Breast epithelium (tissue), 4 donors: ENCODE measurements around the gene ELP1. TPM values are rescaled to one million over a fixed set of nuclear protein-coding genes. Genes with fewer than 3 reads are reported as not detected.

Source experiments
- DNase-seq, 2 donors: peaks; one replicate each; pipeline ENCODE4 v3.0.0-alpha.2; 2019; ENCODE audit warnings: low spot score in 2 of 2
- H3K27ac ChIP-seq, 2 donors: fragments of 200-600 bp; sonication (generic) in 1 of 2; one replicate each; pipeline ENCODE4 v1.5.1; 2016 to 2019; ENCODE audit warnings: mild to moderate bottlenecking in 1 of 2
- H3K27me3 ChIP-seq, 2 donors: fragments of 200-600 bp; sonication (generic) in 1 of 2; one replicate each; pipeline versions ENCODE4 v1.5.1 to v1.6.0; 2017 to 2019; ENCODE audit warnings: control low read depth in 1 of 2, mild to moderate bottlenecking in 1 of 2
- H3K36me3 ChIP-seq: fragments of 200-600 bp; one replicate; pipeline ENCODE4 v1.5.1; 2019
- H3K4me1 ChIP-seq, 2 donors: fragments of 200-600 bp; sonication (generic); one replicate each; pipeline ENCODE4 v1.5.1; 2016 to 2019; ENCODE audit warnings: control low read depth in 1 of 2
- H3K4me3 ChIP-seq, 3 donors: fragments of 200-600 bp; sonication (generic); 1 replicate in 2 of 3; 2 replicates in 1 of 3; pipeline ENCODE4 v1.5.1; 2016 to 2019; ENCODE audit warnings: mild to moderate bottlenecking in 3 of 3, moderate library complexity in 2 of 3
- H3K9me3 ChIP-seq, 2 donors: fragments of 200-600 bp; sonication (generic) in 1 of 2; one replicate each; pipeline ENCODE4 v1.5.1; 2016 to 2019; ENCODE audit warnings: control low read depth in 1 of 2
- POLR2A ChIP-seq: fragments of 450-650 bp; IDR thresholded peaks from one replicate; pipeline ENCODE4 v1.6.1; 2016; ENCODE audit warnings: antibody characterized with exemption, mild to moderate bottlenecking, moderate library complexity
- POLR2AphosphoS5 ChIP-seq, 3 donors: sonication (generic); formaldehyde crosslinking; IDR thresholded peaks; one replicate each; pipeline ENCODE4 v1.6.1; 2017; ENCODE audit warnings: antibody characterized with exemption in 3 of 3
- intact Hi-C: fragments of 100-400 bp; cut with DNase I; formaldehyde crosslinking; loops from one replicate; pipeline ENCODE4 v1.15.1; 2023; ENCODE audit warnings: low total_unique reads
- total RNA-seq, 3 donors: library from RNA; depleted of rRNA; stranded (reverse); fragments of >200 nt; gene quantifications; one replicate each; pipeline ENCODE4 v1.1.0, GENCODE V29; 2016
- TF ChIP-seq, protein P1 (sequence below), 3 donors: fragments of 450-650 bp; IDR thresholded peaks; one replicate each; pipeline ENCODE4 v1.5.1; 2016 to 2017; ENCODE audit warnings: antibody characterized with exemption in 3 of 3, mild to moderate bottlenecking in 3 of 3, moderate library complexity in 3 of 3

Gene ELP1
- total RNA-seq, 3 donors from 2014 or later, result 18.2 to 27.8 (median 22.6) TPM

DNA sequence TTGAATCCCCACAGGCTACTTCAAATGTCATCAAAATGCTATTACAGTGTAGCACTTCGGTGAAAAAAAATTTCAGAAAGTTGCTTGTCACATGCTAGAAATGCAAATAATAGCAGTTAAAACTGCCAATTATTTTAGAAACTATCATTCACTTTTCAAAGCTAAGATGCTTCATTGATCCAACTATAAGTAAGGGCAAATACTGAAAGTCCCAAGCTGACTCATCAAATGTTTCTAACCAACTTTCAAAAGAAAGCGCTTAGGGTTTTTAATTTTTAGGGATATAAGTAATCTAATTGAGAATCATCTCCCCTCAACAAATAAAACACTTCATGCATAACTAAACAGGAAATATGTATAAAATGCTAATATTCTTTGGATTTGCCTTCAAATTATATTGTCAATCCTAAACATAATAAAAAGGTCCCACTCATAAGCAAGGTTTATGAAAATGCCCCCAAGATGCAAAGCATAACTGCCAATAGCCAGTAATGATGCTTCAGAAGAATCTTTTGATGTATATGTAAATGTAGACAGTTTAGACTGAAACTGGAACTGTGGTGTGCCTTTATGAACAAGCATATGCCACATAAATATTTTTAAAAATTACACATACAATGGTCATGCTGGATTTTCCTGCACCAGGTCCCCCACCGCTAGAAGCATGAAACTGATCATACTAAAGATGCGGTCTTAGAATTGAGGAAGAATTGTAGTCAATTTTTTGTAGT lies 59.7 kb downstream of the ELP1 start:
- Histone ChIP-seq H3K27ac (no peak overlapping the region), H3K4me1 (no peaks in the 10 kb centered on the region), H3K9me3 (no peaks in the 10 kb centered on the region), H3K36me3 (peaks cover 7% of the 10 kb centered on the region), H3K4me3 (no peak overlapping the region), H3K27me3 (no peaks in the 10 kb centered on the region)
- intact Hi-C loops, result no loop called here
- no peak for DNase-seq
- TF ChIP-seq POLR2AphosphoS5 (IDR thresholded peaks at IDR 0.05) (no peak), POLR2A (no peak)
- TF ChIP-seq, protein P1, sequence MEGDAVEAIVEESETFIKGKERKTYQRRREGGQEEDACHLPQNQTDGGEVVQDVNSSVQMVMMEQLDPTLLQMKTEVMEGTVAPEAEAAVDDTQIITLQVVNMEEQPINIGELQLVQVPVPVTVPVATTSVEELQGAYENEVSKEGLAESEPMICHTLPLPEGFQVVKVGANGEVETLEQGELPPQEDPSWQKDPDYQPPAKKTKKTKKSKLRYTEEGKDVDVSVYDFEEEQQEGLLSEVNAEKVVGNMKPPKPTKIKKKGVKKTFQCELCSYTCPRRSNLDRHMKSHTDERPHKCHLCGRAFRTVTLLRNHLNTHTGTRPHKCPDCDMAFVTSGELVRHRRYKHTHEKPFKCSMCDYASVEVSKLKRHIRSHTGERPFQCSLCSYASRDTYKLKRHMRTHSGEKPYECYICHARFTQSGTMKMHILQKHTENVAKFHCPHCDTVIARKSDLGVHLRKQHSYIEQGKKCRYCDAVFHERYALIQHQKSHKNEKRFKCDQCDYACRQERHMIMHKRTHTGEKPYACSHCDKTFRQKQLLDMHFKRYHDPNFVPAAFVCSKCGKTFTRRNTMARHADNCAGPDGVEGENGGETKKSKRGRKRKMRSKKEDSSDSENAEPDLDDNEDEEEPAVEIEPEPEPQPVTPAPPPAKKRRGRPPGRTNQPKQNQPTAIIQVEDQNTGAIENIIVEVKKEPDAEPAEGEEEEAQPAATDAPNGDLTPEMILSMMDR (IDR thresholded peaks at IDR 0.05), result no peak

DNA sequence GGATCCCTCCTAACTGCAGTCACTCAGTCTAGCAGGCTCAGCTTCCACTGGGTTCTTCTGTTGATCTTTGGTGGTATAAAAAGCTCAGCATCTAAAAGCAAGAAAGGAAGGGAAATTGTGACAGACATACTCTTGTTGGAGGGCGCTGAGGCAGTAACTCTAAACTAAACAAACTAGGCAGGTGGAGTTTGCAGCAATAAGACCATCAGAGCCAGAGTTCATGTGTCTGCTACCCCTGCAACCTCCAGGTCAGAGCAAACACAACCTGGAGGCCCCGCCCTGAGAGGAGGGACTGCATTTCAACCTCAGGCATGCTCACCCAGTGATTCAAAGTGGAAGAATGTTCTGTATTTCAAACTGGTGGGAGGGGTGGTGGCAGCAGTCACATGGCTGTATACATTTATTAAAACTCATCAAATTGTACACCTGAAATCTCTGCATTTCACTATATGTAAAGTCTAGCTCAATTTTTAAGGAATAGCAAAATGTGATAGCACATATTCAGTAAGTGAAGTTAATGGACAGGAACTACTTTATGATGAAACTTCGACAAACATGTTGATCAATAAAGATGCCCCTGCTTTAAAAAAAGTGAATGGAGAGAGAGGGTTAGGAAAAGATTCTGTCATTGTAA lies 64.7 kb downstream of the ELP1 start:
- H3K9me3 ChIP-seq, result no peaks in the 10 kb centered on the region
- H3K4me3 ChIP-seq, result no peak overlapping the region
- no peaks in the 10 kb centered on the region for H3K4me1 ChIP-seq
- H3K36me3 ChIP-seq, result no peaks in the 10 kb centered on the region
- no peak for DNase-seq
- H3K27ac ChIP-seq, result no peak overlapping the region
- TF ChIP-seq, protein P1 (IDR thresholded peaks at IDR 0.05), result no peak
- TF ChIP-seq POLR2A, result no peak
- TF ChIP-seq POLR2AphosphoS5 (IDR thresholded peaks at IDR 0.05), result no peak
- intact Hi-C loops, result no loop called here
- no peaks in the 10 kb centered on the region for H3K27me3 ChIP-seq

DNA sequence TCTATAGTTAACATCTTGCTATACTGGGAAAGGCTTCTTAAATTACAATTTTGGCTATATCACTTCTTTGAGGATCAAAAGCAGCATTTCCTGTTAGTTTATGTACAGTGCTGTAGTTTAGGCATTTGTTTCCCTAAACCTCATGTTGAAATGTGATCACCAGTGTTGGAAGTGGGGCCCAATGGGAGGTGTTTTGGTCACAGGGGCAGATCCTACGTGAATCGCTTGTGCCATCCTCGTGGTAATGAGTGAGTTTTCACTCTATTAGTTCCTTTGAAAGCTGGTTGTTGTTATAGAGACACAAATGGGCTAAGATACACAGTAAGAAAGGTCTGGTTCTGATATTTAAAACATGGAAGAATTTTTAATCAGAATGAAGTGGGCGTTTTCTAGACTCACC lies 66.1 kb downstream of the ELP1 start:
- Histone ChIP-seq H3K4me3 (no peak overlapping the region), H3K27ac (no peak overlapping the region), H3K4me1 (no peaks in the 10 kb centered on the region), H3K9me3 (no peaks in the 10 kb centered on the region), H3K36me3 (no peaks in the 10 kb centered on the region), H3K27me3 (no peaks in the 10 kb centered on the region)
- TF ChIP-seq POLR2A, result no peak
- TF ChIP-seq POLR2AphosphoS5 (IDR thresholded peaks at IDR 0.05), result no peak
- TF ChIP-seq, protein P1 (IDR thresholded peaks at IDR 0.05), result no peak
- intact Hi-C loops, result no loop called here
- DNase-seq, result no peak

DNA sequence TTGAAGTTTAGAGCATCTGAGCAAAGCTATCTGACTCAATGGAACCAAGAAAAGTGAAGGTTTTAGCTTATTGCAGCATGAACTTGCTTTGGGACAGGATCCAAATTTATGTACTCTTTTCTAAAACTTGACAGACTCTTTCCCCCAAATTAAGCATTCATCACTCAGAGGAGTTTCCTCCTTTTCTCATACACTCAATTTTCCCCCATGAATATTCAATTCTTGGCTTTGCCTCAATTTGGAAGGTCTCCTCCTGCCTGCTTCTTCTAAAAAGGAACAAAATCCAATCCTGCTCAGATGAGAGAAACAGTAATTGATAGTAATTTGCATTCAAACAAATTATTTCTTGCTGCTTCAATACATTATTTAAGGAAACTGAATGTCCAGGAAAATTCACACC lies 66.8 kb downstream of the ELP1 start:
- H3K4me1 ChIP-seq, result no peaks in the 10 kb centered on the region
- H3K27me3 ChIP-seq, result no peaks in the 10 kb centered on the region
- no peak for TF ChIP-seq POLR2AphosphoS5 (IDR thresholded peaks at IDR 0.05)
- TF ChIP-seq, protein P1 (IDR thresholded peaks at IDR 0.05), result no peak
- no peak for TF ChIP-seq POLR2A
- no peak overlapping the region for H3K4me3 ChIP-seq
- H3K9me3 ChIP-seq, result no peaks in the 10 kb centered on the region
- intact Hi-C loops, result no loop called here
- no peak overlapping the region for H3K27ac ChIP-seq
- DNase-seq, result no peak
- no peaks in the 10 kb centered on the region for H3K36me3 ChIP-seq

DNA sequence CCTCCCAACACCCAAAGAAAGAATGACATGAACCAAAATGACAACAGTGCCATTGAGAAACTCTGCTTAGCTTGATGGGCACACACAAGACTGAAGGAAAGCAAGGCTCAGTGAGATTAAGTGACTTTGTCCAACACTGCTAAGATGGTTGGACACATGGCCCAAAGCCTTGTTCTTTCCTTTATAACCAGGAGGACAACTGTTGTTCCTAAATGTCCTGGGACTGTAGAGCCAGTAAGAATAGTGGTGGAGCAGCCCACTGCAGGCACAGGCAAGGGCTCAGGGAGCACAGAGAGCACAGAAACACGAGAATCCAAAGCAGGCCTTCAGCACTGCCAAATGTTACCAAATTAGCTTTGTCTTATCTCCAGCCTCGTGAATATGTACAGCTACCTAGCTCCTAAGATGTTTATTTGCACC lies 67.9 kb downstream of the ELP1 start:
- intact Hi-C loops, result no loop called here
- Histone ChIP-seq H3K4me3 (no peak overlapping the region), H3K4me1 (no peaks in the 10 kb centered on the region), H3K27ac (no peak overlapping the region), H3K27me3 (no peaks in the 10 kb centered on the region), H3K36me3 (no peaks in the 10 kb centered on the region), H3K9me3 (no peaks in the 10 kb centered on the region)
- no peak for DNase-seq
- TF ChIP-seq, protein P1 (IDR thresholded peaks at IDR 0.05), result no peak
- TF ChIP-seq POLR2A (no peak), POLR2AphosphoS5 (IDR thresholded peaks at IDR 0.05) (no peak)
